Activated naive CD4-positive, alpha-beta T cell treated with anti-CD3 and anti-CD28 coated beads for 36 hours (primary cell): ENCODE data around the gene DBP. TPM values are rescaled to one million over a fixed set of nuclear protein-coding genes. Genes with fewer than 3 reads are reported as not detected.

Experiments used
- CTCF ChIA-PET: fragments of 350-600 bp; sonication (Branson Sonifier 250); formaldehyde crosslinking; loops from one replicate; lab custom pipeline; 2021; ENCODE audit warnings: antibody characterized with exemption; lab: Charles Lee
- DNase-seq: peaks from one replicate; pipeline ENCODE4 v3.0.0-alpha.2; 2020
- H3K27ac Mint-ChIP-seq: one replicate; pipeline ENCODE4 v1.8.0; 2021; ENCODE audit warnings: mild to moderate bottlenecking, mixed read lengths
- H3K27me3 Mint-ChIP-seq: one replicate; pipeline ENCODE4 v1.8.0; 2021; ENCODE audit warnings: low read depth, mixed read lengths
- H3K36me3 Mint-ChIP-seq: one replicate; pipeline ENCODE4 v1.8.0; 2021; ENCODE audit warnings: low read depth, mixed read lengths
- H3K4me1 Mint-ChIP-seq: one replicate; pipeline ENCODE4 v1.8.0; 2021; ENCODE audit warnings: low read depth, mixed read lengths
- H3K4me3 Mint-ChIP-seq: one replicate; pipeline ENCODE4 v1.8.0; 2021; ENCODE audit warnings: mild to moderate bottlenecking, moderate library complexity, mixed read lengths
- H3K9me3 Mint-ChIP-seq: one replicate; pipeline ENCODE4 v1.8.0; 2021; ENCODE audit warnings: mixed read lengths
- intact Hi-C: fragments of 100-400 bp; cut with micrococcal nuclease; formaldehyde crosslinking; loops from one replicate; pipeline ENCODE4 v1.15.1; 2023
- total RNA-seq, 2 experiments: library from RNA; stranded (reverse); gene quantifications; one replicate each; pipeline ENCODE4 v1.2.3, GENCODE V29; 2021

The DBP gene
- total RNA-seq, 2 experiments from 2014 or later, result 7.8 to 9.7 TPM

GRCh38 chr19:48609571-48610108 is 27.5 kb downstream of the DBP start:
- H3K4me1 Mint-ChIP-seq, result peaks cover 2% of the 10 kb centered on the region
- no peak for DNase-seq
- no peaks in the 10 kb centered on the region for H3K27me3 Mint-ChIP-seq
- no peak overlapping the region for H3K4me3 Mint-ChIP-seq
- intact Hi-C loops, result loop anchor here (2.0 kb wide), 1 partner anchor 25 kb away; no protein-coding TSS in a partner anchor
- no peak overlapping the region for H3K27ac Mint-ChIP-seq
- H3K36me3 Mint-ChIP-seq, result peaks cover 4% of the 10 kb centered on the region
- CTCF ChIA-PET, result interaction anchor here (0.6 to 5.4 kb wide), 9 partner anchors 23 to 122 kb away, joined by 3 to 24 read pairs (median 6); no protein-coding TSS in a partner anchor
- H3K9me3 Mint-ChIP-seq, result no peaks in the 10 kb centered on the region

GRCh38 chr19:48608798-48609263 is 28.3 kb downstream of the DBP start:
- H3K27ac Mint-ChIP-seq, result no peak overlapping the region
- peak; percentile 64 for DNase-seq
- CTCF ChIA-PET, result interaction anchor here (0.6 to 5.4 kb wide), 12 partner anchors 8 to 121 kb away, joined by 3 to 24 read pairs (median 6); no protein-coding TSS in a partner anchor
- H3K9me3 Mint-ChIP-seq, result no peaks in the 10 kb centered on the region
- intact Hi-C loops, result loop anchor here (1.0 to 2.0 kb wide), 3 partner anchors 24 to 120 kb away; no protein-coding TSS in a partner anchor
- peaks cover 3% of the 10 kb centered on the region for H3K36me3 Mint-ChIP-seq
- no peak overlapping the region for H3K4me3 Mint-ChIP-seq
- no peaks in the 10 kb centered on the region for H3K27me3 Mint-ChIP-seq
- H3K4me1 Mint-ChIP-seq, result peaks cover 2% of the 10 kb centered on the region

- CTCF ChIA-PET, result interaction anchor here (0.6 to 5.4 kb wide), 6 partner anchors 18 to 840 kb away, joined by 3 to 24 read pairs (median 6); no protein-coding TSS in a partner anchor
- intact Hi-C loops, result no loop called here
- H3K27me3 Mint-ChIP-seq, result no peaks in the 10 kb centered on the region
- peaks cover 2% of the 10 kb centered on the region for H3K4me1 Mint-ChIP-seq
- H3K27ac Mint-ChIP-seq, result no peak overlapping the region
- H3K36me3 Mint-ChIP-seq, result no peaks in the 10 kb centered on the region
- H3K4me3 Mint-ChIP-seq, result no peak overlapping the region
- no peak for DNase-seq
- H3K9me3 Mint-ChIP-seq, result no peaks in the 10 kb centered on the region
Observed at GRCh38 chr19:48607359-48607755, 29.8 kb downstream of the DBP start.

- Mint-ChIP-seq H3K4me3 (no peak within 1 kb of the TSS), H3K27ac (no peak within 1 kb of the TSS), H3K27me3 (no peaks in the 10 kb centered on the region), H3K9me3 (no peaks in the 10 kb centered on the region), H3K4me1 (peaks cover 2% of the 10 kb centered on the region), H3K36me3 (no peaks in the 10 kb centered on the region)
- no peak for DNase-seq
- CTCF ChIA-PET, result interaction anchor here (0.6 to 5.4 kb wide), 5 partner anchors 20 to 236 kb away, joined by 3 to 24 read pairs (median 5); no protein-coding TSS in a partner anchor
- intact Hi-C loops, result no loop called here
Observed at GRCh38 chr19:48606463-48607358, 30.5 kb downstream of the DBP start, which contains the start of gene SPACA4. SPACA4 (plus strand) TSS chr19:48606742; CDS start chr19:48606979, 237 bp downstream.

DNA sequence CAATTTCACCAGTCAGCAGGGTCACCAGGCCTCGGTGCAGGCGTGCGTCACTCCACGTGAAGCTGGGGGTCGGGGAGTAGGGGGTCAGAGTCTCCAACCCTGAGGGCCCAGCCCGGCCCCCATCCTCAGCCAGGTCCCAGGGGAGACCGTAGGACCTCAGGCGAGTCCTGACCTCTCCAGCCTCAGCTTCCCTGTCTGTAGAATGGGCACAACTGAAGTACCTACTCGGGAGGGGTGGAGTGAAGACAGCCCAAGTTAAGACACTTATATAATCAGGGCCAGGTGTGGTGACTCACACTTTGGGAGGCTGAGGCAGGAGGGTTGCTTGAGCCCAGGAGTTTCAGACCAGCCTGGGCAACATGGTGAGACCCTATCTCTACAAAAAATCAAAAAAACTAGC is 33.3 kb downstream of the DBP start:
- Mint-ChIP-seq H3K27ac (no peak overlapping the region), H3K9me3 (no peaks in the 10 kb centered on the region), H3K4me1 (peaks cover 1% of the 10 kb centered on the region), H3K4me3 (no peak overlapping the region), H3K36me3 (no peaks in the 10 kb centered on the region), H3K27me3 (no peaks in the 10 kb centered on the region)
- no peak for DNase-seq
- intact Hi-C loops, result no loop called here
- CTCF ChIA-PET, result no interaction called here

- no peak overlapping the region for H3K4me3 Mint-ChIP-seq
- H3K36me3 Mint-ChIP-seq, result no peaks in the 10 kb centered on the region
- H3K9me3 Mint-ChIP-seq, result no peaks in the 10 kb centered on the region
- DNase-seq, result no peak
- no peaks in the 10 kb centered on the region for H3K4me1 Mint-ChIP-seq
- CTCF ChIA-PET, result no interaction called here
- no peaks in the 10 kb centered on the region for H3K27me3 Mint-ChIP-seq
- no peak overlapping the region for H3K27ac Mint-ChIP-seq
- intact Hi-C loops, result no loop called here
Observed at GRCh38 chr19:48603449-48603848, 33.7 kb downstream of the DBP start.

GRCh38 chr19:48603001-48603400 is 34.2 kb downstream of the DBP start:
- no peaks in the 10 kb centered on the region for H3K9me3 Mint-ChIP-seq
- no peak for DNase-seq
- H3K36me3 Mint-ChIP-seq, result no peaks in the 10 kb centered on the region
- CTCF ChIA-PET, result interaction anchor here (1.3 kb wide), 1 partner anchor 18 kb away, joined by 3 read pairs; no protein-coding TSS in a partner anchor
- intact Hi-C loops, result no loop called here
- no peak overlapping the region for H3K27ac Mint-ChIP-seq
- no peaks in the 10 kb centered on the region for H3K27me3 Mint-ChIP-seq
- H3K4me3 Mint-ChIP-seq, result no peak overlapping the region
- no peaks in the 10 kb centered on the region for H3K4me1 Mint-ChIP-seq

GRCh38 chr19:48600679-48601417 is 36.3 kb downstream of the DBP start:
- CTCF ChIA-PET, result interaction anchor here (1.9 kb wide), 1 partner anchor 11 kb away, joined by 6 read pairs; no protein-coding TSS in a partner anchor
- intact Hi-C loops, result no loop called here

DNA sequence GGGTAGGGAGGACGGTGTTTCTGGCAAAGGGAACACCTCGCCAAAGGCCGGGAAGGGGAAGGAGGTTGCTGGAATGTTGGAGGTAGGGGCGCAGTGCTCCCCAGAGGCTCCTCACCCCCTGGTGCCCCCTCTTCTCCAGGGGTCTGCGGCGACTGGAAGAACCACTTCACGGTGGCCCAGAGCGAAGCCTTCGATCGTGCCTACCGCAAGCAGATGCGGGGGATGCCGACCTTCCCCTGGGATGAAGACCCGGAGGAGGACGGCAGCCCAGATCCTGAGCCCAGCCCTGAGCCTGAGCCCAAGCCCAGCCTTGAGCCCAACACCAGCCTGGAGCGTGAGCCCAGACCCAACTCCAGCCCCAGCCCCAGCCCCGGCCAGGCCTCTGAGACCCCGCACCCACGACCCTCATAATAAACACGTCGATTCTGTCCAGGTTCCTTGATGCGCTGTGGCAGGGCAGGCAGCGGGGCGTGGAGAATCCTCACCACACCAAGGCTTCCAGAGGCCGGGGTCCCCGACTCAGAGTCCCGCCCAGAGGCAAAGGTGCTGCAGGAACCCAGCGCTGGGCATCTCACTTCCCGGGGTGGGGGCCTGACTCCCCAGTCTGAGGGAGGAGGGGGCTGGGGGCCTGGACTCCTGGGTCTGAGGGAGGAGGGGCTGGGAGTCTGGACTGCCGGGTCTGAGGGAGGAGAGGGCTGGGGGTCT is 38.0 kb downstream of the DBP start:
- no peak overlapping the region for H3K27ac Mint-ChIP-seq
- no peak overlapping the region for H3K4me3 Mint-ChIP-seq
- H3K9me3 Mint-ChIP-seq, result no peaks in the 10 kb centered on the region
- CTCF ChIA-PET, result no interaction called here
- no peaks in the 10 kb centered on the region for H3K27me3 Mint-ChIP-seq
- H3K36me3 Mint-ChIP-seq, result no peaks in the 10 kb centered on the region
- no peak for DNase-seq
- no peaks in the 10 kb centered on the region for H3K4me1 Mint-ChIP-seq
- intact Hi-C loops, result no loop called here

More at GRCh38 chr19:48600679-48601417, 36.3 kb downstream of the DBP start:
- no peaks in the 10 kb centered on the region for H3K4me1 Mint-ChIP-seq
- no peaks in the 10 kb centered on the region for H3K36me3 Mint-ChIP-seq
- DNase-seq, result no peak
- no peak overlapping the region for H3K4me3 Mint-ChIP-seq
- H3K9me3 Mint-ChIP-seq, result no peaks in the 10 kb centered on the region
- no peaks in the 10 kb centered on the region for H3K27me3 Mint-ChIP-seq
- H3K27ac Mint-ChIP-seq, result no peak overlapping the region

GRCh38 chr19:48596679-48597465 is 40.3 kb downstream of the DBP start:
- no peaks in the 10 kb centered on the region for H3K36me3 Mint-ChIP-seq
- peak overlapping the region; percentile 84 for H3K27ac Mint-ChIP-seq
- intact Hi-C loops, result no loop called here
- H3K4me3 Mint-ChIP-seq, result peak overlapping the region; percentile 65
- no peaks in the 10 kb centered on the region for H3K9me3 Mint-ChIP-seq
- CTCF ChIA-PET, result interaction anchor here (0.6 to 0.7 kb wide), 2 partner anchors 106 to 333 kb away, joined by 4 to 5 read pairs; no protein-coding TSS in a partner anchor
- DNase-seq, result peak; percentile 59
- H3K4me1 Mint-ChIP-seq, result no peaks in the 10 kb centered on the region
- H3K27me3 Mint-ChIP-seq, result no peaks in the 10 kb centered on the region

DNA sequence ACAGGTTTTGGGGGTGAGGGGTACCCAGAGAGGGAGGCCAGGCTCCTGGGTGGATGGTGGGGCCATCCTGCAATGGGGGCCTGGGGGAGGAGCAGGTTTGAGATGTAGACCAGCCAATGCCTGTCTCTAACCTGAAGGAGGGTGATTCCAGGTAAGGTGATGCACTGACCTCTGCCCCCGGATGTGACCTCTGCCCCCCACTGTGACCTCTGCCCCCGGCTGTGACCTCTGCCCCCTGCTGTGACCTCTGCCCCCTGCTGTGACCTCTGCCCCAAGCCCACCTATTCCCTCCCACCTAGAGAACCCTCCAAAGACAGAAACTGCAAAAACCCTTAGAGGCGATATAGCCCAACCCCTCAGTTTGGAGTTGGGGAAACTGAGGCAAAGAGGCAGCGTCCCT is 40.9 kb downstream of the DBP start:
- intact Hi-C loops, result no loop called here
- DNase-seq, result no peak
- no peaks in the 10 kb centered on the region for H3K4me1 Mint-ChIP-seq
- CTCF ChIA-PET, result interaction anchor here (1.2 kb wide), 1 partner anchor 12 kb away, joined by 6 read pairs; no protein-coding TSS in a partner anchor
- H3K36me3 Mint-ChIP-seq, result no peaks in the 10 kb centered on the region
- H3K9me3 Mint-ChIP-seq, result no peaks in the 10 kb centered on the region
- H3K27ac Mint-ChIP-seq, result no peak overlapping the region
- peak overlapping the region; percentile 24 for H3K4me3 Mint-ChIP-seq
- no peaks in the 10 kb centered on the region for H3K27me3 Mint-ChIP-seq
